ENCODE results near the gene ZNF521.
"Not testable (repeated sequence)": the region's sequence is repeated elsewhere in the genome, so short reads cannot be mapped to it uniquely, and the experiment has no call there.

The ZNF521 gene

DNA sequence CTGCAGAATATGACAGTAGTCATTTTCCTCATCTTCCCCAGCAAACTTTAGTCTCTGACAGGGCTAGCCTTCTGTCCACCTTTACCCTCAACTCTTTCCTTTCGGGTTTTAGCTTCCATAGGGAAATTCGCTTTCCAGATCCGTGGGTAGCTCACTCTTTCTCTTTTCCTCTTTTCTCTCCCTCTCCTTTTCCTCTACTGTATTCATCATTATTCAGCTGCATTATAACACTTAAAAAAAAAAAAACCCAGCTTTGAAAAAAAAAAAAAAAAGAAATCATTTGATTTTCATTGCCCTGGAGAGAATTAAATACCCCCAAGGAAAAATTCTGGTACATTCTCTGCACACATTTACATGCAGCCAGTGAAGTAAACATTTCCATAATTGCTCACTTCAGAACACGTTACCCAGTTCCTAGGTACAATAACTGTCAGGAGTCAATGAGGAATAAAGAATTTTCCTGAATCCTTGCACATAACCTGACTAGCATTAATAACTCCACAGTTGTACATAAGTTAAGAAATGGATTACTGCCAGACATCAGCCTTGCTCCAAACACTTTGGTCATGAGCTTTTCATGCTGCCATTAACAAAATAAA is 63.5 kb downstream of the ZNF521 start:
- DNase-seq: no peak

DNA sequence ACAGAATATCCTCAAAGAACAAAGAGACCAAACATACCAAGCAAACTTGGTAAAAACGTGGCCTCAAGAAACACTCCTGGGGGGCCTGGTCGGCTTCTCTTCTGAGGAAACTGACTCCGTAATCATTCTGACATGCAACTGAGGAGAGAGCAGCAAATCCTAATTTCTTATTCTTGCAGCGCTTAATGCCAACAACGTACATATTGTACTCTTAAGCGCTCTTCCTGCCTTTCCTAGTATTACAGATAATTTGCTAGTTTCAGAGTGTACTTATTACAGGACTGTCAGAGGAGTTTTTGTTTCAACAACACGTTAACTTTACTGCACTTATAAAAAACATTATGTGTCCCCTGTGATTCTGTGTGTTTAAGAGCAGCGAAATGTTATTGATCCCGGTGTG is 64.9 kb downstream of the ZNF521 start:
- DNase-seq: no peak

DNA sequence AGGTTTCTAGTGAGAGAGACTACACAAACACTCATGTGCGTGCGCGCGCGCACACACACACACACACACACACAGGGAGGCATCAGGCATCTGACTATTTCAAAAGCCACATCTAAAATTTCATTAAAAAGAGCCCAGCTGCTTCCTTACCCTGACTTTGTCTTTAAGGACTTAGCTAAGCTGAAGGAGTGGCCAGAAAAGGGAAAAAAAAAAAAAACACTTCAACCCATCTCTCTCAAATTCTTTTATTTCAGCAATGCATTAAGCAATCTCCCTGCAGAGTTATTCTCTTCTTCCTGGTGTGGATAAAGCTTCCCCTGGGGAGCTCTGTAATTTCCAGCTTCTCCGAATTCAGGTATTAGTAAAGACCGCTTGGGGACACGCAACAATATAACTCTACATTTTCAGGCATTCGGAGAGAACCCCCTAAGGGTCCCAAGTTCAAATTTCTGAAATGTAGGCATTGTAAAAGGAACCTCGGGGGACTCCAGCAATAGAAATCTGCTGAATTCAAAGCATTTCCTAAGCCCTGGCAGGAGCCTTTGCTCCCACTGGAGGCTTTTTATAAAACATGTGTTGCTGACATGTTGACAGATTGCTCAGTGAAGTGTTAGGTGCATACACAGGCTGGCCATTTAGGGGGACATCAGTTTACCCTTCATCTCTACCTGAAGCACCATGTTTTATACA is 67.0 kb downstream of the ZNF521 start:
- DNase-seq: peak; percentile 54 to 78 (median 75)

DNA sequence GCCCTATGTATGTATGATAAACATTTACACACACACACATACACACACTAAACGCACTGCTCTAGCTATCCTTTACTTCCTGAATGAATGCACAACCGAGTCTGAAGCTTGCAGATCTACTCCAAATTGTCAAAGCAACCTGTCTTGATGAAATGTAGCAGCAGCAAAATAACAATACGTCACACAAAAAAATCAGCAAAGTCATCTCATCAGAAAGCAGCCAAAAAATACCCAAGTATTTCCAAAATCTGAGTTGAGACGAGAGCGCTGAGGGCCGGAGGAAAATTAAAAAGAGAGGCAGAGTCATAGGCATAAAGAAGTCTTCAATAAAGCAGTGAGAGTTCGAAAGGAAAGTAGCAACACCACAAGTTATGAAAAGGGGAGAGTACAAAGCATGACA is 67.7 kb downstream of the ZNF521 start:
- DNase-seq: no peak

DNA sequence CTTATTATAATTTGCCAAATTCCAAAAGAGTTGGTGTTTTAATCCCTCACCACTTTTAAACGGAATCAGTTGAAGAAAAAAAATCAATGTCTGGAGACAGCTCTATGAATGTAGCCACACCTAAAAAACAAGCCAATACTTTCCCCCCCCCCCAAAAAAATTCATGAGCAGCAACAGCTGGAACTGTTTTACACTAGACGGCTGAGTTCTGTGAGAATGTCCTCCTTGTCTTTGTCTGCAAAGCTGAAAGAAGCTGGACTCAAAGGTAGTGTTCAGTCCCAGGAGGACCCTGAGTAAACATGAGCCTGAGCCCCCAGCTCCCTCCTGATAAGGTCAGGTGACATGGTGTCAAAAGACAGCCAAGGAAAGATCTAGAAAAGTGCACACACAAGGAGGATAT is 68.2 kb downstream of the ZNF521 start:
- DNase-seq: peak in 1 of 3 experiments; percentile 42

DNA sequence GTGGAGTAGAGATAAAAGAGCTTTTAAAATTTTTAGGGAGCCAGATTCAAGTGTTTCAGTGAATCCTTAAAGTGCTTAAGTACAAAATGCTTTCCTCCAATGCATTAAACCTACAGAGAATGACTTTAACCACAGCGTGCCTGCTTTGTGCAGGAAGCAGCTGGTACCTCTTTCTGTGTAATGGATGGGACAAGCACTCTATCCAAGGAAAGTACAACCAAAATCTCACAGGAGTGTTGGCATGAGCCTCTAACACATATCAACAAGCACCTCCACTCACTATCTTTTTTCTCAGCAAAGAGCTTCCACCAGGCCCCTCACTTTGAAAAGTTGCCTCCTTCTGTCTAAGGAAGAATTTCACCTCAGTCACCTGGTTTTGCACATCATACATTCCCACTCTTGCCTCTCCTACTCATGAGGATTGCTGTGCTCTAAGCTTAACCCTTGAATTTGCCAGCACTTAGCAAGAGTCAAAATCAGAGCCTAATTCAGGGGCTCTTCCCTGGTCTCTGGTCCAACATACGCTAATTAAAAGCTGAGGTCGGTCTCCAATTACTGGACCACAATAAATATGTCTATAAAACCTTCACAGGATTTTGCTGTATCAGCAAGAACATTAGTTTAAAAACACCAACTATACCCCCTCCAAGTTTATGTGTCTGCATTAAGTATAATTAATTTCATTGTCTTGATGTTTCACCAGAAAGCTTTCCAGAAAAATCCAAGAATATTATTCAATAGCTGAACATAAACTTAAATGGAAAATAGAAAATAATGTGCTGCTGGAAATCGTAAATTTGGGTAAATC is 68.9 kb downstream of the ZNF521 start:
- DNase-seq: peak in 1 of 3 experiments; percentile 81

DNA sequence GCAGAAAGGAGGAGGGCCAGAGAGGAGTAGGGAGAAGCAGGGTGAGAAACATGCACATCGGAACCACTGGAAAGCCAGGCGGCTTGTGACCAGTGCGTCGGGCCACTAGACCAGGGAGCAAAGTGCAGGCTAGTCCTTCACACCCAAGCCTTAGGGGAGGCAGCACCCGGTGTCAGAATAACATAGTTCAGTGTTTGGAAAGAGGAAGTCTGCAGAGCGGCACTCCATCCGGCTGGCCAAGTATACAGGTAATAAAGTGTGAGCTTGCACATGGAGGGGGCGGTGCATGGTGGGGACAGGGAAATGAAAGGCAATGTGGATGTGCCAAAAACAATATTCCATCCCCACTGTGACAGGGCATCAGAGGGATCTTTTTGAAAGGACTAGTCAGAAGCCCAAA is 69.7 kb downstream of the ZNF521 start:
- DNase-seq: peak in 1 of 3 experiments; percentile 16

DNA sequence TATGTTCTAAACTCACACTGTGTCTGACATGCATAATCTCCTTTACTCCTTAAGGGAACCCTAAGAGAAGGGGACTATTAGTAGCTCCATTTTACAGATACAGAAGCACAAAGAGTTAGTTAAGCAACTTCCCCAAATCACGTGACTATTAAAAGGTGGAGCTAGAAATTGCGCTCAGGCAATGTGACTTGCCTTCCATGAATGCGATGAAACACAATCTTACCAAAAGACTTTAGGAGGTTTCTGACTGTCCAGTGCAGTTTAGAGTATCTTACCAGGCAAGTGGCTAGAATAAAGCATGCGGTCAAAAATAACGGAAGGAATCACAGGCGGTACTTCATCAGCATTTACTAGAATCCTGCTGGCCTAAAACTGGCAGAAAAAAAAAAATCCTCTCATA is 70.4 kb downstream of the ZNF521 start:
- DNase-seq: no peak

DNA sequence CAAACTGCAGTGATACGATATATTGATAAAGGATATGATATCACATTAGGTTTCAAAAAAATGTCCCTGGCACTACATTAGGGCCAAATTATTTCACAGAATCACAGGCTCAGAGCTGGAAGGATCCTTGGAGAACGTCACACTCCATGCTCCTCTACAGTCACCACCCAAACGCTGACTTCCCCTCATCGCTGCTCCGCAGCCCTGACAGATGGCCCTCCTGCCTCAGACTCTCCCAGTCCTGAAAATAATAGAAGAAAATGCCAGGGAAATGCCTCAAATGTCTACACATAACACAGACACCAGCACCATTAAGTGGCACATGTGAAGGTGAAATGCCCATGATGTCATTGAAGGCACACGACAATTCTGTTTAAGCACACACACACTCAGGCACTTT is 72.0 kb downstream of the ZNF521 start:
- no peak for DNase-seq

DNA sequence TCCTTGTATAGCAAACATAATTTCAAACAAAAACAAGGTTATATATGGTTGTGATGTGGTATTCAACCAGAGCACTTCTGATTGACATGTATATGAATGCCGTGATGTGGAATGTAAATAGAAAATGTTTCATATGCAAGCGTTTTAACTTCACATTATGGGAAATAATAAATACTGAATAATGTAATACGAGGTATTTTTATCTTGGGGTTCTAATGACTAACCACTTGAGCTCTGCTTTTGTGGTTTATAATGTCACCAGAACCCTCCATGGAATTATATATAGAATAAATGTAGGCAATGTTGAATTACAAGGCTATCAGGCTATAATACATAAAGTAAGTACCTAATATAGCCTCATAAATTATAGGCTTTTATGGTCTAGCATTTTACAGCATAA is 72.4 kb downstream of the ZNF521 start:
- no peak for DNase-seq

DNA sequence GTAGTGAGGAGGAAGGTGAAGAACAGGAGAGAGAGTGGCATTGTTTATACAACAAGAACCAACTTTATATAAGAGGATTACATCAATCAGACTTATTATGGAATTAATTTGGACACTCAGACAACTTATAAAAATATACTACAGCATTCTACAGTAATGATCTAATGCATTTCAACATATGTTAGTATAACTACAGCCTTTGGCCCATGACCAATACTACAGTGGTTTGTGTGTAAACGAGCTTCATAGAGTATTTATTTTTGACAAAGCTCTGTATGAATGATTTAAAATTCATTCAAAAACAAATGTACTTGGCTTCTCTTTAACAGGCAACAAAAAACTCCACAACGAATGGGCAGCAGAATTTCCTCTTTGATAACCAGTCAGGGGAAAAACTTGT is 72.8 kb downstream of the ZNF521 start:
- DNase-seq: no peak

DNA sequence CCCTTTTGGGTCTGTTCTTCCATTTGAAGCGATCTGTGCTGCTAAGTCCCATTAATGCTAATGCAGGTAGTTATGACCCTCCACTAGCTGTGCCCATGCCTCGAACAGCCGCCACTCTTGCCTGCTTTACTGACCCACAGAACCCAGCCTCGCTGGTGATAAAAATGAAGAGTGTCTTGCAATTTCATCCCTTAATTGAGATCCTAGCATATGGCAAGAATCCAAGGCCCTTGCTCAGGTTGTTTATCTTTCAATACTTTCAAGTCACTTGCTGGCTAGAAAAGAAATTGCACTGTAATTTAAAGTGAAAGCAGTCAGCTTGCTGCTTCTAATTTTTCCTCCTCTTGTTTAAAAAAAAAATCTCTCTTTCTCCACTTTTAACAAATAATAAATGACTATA is 73.6 kb downstream of the ZNF521 start:
- DNase-seq: peak in 2 of 3 experiments; percentile 28 to 53

DNA sequence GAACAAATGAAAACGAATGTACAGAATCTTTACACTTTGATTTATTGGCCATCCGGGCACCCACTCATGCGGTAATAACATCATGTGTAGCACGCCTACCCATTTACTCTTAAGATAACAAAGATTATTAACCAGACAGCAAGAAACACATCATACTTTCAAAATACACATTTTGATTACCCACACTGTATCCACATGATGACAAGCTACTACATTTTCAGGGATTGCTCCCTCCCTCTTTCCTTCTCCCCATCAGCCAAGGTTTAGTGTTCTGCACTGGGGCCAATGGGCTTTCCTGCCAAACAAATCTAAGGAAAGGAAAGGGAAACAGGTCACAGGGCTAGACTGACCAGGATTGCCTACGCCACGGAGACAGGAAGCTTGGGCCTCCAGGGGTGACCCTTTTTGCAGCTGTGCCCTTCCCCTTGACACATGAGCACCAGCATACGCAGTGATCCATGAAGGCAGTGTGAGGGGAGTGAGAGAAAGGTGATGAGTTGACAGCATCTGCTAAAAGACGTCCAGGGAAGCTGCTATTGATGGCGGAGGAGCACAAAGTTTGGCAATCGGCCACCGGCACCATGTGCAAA is 76.5 kb downstream of the ZNF521 start:
- DNase-seq: peak in 1 of 3 experiments; percentile 21

DNA sequence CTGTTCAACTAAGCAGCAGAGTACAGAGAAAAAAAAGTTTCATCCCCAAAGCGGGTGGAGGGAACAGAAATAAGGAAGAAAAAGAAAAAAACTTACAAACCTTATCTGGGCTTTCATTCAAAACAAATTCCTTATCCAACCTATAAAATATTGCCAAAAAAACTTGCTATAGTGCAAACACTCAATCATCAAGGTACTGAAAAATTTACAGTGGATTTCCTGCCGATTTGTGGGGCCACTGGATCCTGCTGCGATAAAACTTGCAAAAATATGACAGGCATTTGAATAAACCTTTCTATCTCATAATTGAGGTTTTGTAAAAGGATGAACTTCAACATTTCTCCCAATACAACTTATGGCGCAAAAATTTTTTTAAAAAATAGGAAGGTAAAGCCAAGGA is 77.0 kb downstream of the ZNF521 start:
- no peak for DNase-seq

DNA sequence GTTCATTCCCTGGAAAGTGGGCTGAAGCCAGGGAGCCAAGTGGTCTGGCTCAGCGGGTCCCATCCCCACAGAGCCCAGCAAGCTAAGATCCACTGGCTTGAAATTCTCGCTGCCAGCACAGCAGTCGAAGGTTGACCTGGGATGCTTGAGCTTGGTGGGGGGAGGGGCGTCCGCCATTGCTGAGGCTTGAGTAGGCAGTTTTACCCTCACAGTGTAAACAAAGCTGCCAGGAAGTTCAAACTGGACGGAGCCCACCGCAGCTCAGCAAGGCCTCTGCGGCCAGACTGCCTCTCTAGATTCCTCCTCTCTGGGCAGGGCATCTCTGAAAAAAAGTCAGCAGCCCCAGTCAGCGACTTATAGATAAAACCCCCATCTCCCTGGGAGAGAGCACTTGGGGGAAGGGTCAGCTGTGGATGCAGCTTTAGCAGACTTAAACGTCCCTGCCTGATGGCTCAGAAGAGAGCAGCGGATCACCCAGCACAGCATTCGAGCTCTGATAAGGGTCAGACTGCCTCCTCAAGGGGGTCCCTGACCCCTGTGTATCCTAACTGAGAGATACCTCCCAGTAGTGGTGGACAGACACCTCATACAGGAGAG is 84.9 kb downstream of the ZNF521 start:
- DNase-seq: not testable (repeated sequence)

DNA sequence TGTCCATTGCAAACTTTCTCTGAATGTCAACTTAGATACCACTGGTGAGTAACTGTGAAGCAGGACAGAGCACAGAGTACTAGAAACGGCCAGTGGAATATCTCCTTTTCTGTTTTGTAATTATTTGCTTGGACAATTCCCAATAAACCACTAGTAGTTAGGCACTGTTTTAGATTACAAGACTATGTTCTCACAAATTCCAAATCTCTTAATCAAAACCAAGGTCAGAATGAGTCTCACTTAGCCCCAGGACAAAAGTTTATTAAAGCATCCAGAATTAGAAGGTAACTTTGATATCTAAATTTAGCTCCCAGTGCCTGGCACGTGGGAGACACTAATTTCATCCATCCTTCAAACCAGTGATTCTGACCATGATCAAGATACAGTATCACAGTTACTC is 89.0 kb downstream of the ZNF521 start:
- no peak for DNase-seq

DNA sequence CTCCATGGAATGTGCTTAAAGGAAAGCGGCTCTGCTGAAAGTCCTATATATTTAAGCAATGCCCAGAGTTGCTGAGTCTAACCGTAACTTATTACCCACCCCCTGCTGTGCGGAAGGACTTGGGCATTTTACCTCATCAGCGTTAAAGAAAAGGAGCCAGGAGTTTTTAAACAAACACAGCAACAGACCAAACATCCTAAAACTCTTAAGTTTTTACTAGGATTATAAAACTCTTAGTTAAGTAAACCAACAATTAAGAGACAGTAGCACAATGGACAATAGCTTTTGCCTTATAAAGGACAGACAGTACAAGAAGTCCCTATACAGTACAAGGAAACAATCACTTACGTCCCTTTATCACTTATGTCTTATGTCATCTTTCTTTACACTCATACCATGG is 90.2 kb downstream of the ZNF521 start:
- no peak for DNase-seq

DNA sequence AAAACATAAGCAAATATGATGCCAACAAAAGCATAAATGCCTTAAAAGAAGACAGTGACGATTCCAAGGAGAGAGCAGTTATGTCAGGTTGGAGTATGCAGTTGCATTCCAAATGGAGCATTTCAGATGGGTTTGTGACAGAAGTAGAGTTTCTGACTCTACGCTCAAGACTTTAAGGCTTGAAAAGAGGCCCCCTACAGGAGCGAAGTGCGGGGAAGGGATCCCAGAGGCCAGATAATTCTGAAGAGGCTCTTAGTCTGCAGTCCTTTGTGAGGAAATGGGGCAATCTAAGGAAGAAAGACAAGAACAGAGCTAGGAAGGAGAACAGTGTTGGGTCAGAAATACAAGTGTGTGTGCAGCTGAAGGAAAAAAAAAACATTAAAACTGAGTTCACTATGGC is 95.5 kb downstream of the ZNF521 start:
- peak in 1 of 3 experiments; percentile 43 for DNase-seq

DNA sequence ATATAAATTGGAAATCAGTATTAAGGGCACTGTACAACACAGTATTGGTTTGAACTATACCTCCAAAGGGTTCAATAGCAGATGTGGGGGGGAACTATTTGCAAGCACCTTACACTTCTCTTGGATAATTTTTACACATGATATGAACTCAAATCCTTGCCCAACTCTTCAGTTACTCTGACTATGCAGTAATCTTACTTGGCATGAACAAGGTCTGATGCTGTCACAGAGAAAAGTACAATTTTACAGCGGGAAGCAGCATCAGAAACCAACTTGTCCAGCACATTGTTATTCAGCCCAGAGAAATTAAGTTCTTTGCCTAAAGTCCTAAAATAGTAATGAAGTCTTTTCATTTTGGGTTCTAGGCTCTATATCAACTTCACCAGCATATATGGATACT is 98.2 kb downstream of the ZNF521 start:
- no peak for DNase-seq

DNA sequence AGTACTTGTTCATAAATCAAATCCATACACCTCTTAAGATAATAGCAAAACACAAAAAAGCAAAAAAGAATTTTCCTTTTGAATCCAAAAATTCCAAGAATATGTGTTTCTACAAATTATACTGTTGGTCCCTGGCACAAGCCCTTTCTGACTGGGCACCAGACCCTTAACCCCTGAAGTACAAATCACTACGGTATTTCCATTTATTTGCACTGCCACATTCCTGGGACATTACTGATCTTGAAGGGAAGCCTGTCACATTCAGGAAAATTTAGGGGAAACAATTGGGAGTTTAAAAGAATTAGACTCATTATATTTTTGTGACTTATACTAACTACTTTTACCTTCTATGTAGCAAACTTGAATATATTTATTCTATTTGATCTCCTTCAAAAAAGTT is 98.8 kb downstream of the ZNF521 start:
- no peak for DNase-seq

DNA sequence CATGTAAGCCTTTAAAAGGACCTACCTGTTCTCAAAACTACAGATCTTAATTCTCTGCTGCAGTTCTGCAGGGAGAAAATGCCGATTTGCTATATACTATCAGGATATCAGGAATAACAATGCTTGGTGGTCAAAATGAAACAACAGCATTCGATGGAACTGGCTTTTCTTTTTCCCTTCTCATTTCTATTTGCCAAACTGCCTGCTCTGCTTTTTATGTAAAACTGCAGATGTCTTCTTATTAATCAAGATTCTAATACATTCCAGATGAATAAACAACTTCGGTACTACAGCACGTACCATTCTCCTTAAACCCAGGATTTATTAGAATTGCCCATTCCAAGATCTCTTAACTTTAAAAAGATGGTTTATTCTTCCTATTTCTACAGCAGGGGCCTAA is 100.9 kb downstream of the ZNF521 start:
- DNase-seq: no peak

DNA sequence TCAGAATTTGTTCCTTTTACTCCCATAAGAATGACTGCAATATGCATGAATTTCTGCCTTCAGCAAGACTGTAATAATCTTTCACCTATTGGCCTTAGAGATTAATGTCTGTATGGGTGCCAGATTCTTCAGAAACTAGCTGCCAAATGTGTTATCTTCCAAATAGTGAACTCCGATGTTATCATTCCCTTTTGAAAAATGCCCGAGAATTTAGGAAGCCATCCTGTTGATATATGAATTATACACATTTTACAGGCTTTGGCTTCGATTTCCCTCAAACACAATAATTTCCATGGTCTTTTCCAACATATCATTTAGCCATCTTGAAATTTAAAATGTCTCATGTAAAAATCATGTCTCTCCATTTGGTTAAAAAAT is 101.5 kb downstream of the ZNF521 start:
- no peak for DNase-seq

DNA sequence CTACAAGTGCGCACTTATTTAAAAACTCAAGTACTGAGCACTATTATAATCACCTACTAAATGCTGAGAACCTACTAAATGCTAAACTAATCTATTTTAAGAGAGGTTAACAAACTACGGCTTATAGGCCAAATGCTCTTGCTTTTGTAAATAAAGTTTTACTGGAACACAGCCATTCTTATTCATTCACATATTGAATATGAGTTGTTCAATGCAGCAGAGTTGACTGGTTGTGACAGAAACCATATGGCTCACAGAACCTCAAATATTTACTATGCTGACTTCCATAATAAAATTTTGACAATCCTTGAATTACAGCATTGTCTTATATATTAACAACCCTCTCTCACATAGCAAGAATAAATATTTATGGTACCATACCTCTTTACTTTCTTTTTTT is 103.2 kb downstream of the ZNF521 start:
- DNase-seq: peak in 1 of 3 experiments; percentile 18
